IPS DF 6.9 (cell line): ENCODE results near the gene ITPR2.

Experiments
- DNase-seq: peaks from one replicate; pipeline ENCODE4 v3.0.0-alpha.2; 2013; ENCODE audit warnings: low read depth, low spot score
- H3K27ac ChIP-seq: one replicate; pipeline ENCODE4 v1.5.1; 2013; ENCODE audit warnings: low read length, control low read depth
- H3K27me3 ChIP-seq: 2 replicates; pipeline ENCODE4 v1.6.1; 2013; ENCODE audit warnings: mild to moderate bottlenecking, low read length; ENCODE audit not compliant: control insufficient read depth, insufficient read depth
- H3K36me3 ChIP-seq: 2 replicates; pipeline ENCODE4 v1.6.1; 2013; ENCODE audit warnings: low read length; ENCODE audit not compliant: control insufficient read depth, insufficient read depth
- H3K4me1 ChIP-seq: 2 replicates; pipeline ENCODE4 v1.6.1; 2013; ENCODE audit warnings: low read length; ENCODE audit not compliant: control insufficient read depth, insufficient read depth
- H3K4me3 ChIP-seq: 2 replicates; pipeline ENCODE4 v1.5.1; 2013; ENCODE audit warnings: mild to moderate bottlenecking, low read length
- H3K9me3 ChIP-seq: 2 replicates; pipeline ENCODE4 v1.6.1; 2013; ENCODE audit warnings: low read length, inconsistent platforms; ENCODE audit not compliant: control insufficient read depth, insufficient read depth
- WGBS: extraction: QIAGEN DNeasy Blood & Tissue Kit; methylation state at CpG from one replicate; pipeline ENCODE4 v1.1.7; 2013; ENCODE audit warnings: mixed read lengths, missing lambda C conversion rate; ENCODE audit not compliant: insufficient read length, insufficient coverage; 5-methylcytosine and 5-hydroxymethylcytosine counted together

Gene ITPR2

DNA sequence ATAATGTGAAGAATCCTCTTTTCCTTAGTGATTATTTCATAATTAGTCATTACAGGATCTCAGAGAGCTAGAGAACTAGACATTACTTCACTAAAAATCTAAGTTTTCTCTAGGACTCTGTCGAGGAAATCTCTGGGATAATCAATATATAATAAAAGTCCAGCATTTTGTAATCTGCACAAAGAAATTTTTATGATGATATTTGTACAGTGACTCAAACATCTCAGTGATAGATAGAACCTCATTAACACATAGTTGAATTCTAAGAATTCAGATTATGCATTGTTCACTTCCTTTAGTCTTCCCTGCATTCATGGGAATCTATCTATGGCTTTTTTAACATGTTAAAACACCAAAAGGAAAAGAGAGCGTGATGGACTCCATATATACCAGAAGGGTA, 11.0 kb downstream of the ITPR2 start:
- Histone ChIP-seq H3K36me3 (no peaks in the 10 kb centered on the region), H3K27ac (no peak overlapping the region), H3K9me3 (no peaks in the 10 kb centered on the region), H3K4me1 (no peaks in the 10 kb centered on the region), H3K27me3 (no peaks in the 10 kb centered on the region), H3K4me3 (no peak overlapping the region)
- WGBS = no CpG with 5 or more reads among the region's 2 CpGs
- DNase-seq = no peak

DNA sequence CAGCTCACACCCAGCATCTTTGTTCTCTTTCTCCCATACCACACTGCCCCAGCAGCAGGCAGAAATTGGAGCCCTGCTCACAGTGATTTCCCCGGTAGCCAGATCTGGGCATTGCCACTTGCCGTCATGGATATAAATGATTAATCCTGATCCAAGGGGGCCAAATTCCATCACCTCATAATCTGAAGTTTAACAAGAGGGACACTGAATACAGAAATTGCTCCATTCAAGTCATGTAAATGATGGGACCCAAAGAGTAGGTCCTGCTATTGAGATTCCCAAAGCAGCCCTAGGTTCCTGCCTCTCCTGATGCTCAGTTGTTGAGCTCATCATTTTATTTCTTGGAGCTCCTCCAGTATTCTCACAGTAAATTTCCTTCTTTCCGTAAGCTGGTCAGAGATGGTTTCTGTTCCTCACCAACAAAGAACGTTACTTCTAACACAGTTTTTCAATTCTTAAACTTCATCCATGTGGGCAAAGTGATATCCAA, 11.7 kb downstream of the ITPR2 start:
- Histone ChIP-seq H3K4me1 (no peaks in the 10 kb centered on the region), H3K36me3 (no peaks in the 10 kb centered on the region), H3K27ac (no peak overlapping the region), H3K27me3 (no peaks in the 10 kb centered on the region), H3K4me3 (no peak overlapping the region), H3K9me3 (no peaks in the 10 kb centered on the region)
- WGBS = no CpG with 5 or more reads among the region's 4 CpGs
- DNase-seq = no peak

- Histone ChIP-seq H3K4me1 (no peaks in the 10 kb centered on the region), H3K27me3 (no peaks in the 10 kb centered on the region), H3K4me3 (no peak overlapping the region), H3K27ac (no peak overlapping the region), H3K36me3 (no peaks in the 10 kb centered on the region), H3K9me3 (no peaks in the 10 kb centered on the region)
- no CpG with 5 or more reads among the region's 2 CpGs for WGBS
- no peak for DNase-seq
These were observed 14.4 kb downstream of the ITPR2 start for GRCh38 chr12:26818636-26819035.

DNA sequence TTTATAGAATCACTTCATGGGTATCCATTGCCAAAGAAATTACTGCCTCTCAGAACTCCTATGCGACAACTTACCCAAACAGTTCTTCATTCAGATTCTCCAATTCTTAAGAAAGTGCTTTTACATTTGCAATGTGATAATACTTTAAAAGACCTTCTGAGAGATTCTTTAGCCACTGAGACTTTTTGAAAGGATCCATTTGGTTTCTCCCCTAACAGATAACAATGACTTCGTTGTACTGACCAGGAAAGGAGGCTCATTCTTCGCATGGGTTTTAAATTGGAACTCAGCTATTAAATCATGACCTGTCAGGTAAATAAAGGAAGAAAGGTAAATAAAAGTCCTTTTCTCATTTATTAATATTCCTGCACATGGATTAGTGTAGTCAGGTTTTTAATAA, 14.8 kb downstream of the ITPR2 start:
- DNase-seq = no peak
- Histone ChIP-seq H3K27me3 (no peaks in the 10 kb centered on the region), H3K36me3 (no peaks in the 10 kb centered on the region), H3K9me3 (no peaks in the 10 kb centered on the region), H3K27ac (no peak overlapping the region), H3K4me1 (no peaks in the 10 kb centered on the region), H3K4me3 (no peak overlapping the region)
- no CpG with 5 or more reads among the region's 3 CpGs for WGBS

- no peak overlapping the region for H3K27ac ChIP-seq
- no peaks in the 10 kb centered on the region for H3K9me3 ChIP-seq
- no peaks in the 10 kb centered on the region for H3K27me3 ChIP-seq
- no peaks in the 10 kb centered on the region for H3K36me3 ChIP-seq
- WGBS = no CpG with 5 or more reads among the region's 4 CpGs
- no peaks in the 10 kb centered on the region for H3K4me1 ChIP-seq
- no peak overlapping the region for H3K4me3 ChIP-seq
- no peak for DNase-seq
These were observed 15.8 kb downstream of the ITPR2 start for GRCh38 chr12:26817183-26817591.

DNA sequence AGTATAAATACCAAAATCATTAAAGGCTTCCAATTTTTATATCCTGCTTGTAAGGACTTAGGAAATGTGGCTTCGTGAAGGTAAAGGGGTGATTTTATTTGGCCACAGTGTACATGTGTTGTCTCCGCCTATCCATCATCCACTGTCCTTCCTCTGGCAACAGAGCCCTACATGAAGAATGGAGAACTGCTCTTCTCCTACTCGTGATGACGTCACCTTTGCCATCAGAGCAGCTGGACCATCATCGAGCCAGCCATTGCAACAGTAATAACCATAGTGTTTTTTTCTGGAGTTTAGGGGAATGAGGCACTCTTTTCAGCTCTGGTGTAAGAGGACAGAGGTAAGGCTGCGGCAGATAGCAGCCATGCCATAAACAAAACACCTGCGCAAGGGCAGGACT, 19.2 kb downstream of the ITPR2 start:
- no peaks in the 10 kb centered on the region for H3K9me3 ChIP-seq
- H3K4me1 ChIP-seq = no peaks in the 10 kb centered on the region; the same call in 1 of the 2 replicates
- DNase-seq = no peak
- H3K36me3 ChIP-seq = no peaks in the 10 kb centered on the region
- no peak overlapping the region for H3K27ac ChIP-seq
- no peaks in the 10 kb centered on the region for H3K27me3 ChIP-seq
- H3K4me3 ChIP-seq = no peak overlapping the region
- no CpG with 5 or more reads among the region's 7 CpGs for WGBS

DNA sequence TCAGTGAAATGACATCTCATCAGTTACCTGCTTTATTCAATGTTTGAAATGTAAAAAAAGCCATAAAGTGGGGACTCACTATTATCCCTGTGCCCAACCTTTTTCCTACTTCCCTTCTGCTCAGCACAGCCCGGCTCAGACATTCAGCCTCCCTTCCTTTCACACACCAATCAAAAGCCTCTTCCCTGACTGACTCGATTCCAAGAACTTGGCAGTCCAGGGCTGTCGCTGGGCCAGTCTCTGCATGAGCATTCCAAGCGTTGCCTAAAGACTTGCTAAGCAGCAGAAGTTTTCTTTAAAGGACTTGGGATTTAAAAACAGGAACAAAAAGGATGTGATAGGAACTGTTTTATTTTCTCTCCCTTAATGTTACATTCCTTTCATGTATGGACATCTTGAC, 22.7 kb downstream of the ITPR2 start:
- H3K36me3 ChIP-seq = no peaks in the 10 kb centered on the region
- no peaks in the 10 kb centered on the region; the same call in 1 of the 2 replicates for H3K4me1 ChIP-seq
- no peak overlapping the region for H3K27ac ChIP-seq
- no peak overlapping the region for H3K4me3 ChIP-seq
- no peak for DNase-seq
- H3K9me3 ChIP-seq = no peaks in the 10 kb centered on the region
- WGBS = no CpG with 5 or more reads among the region's 4 CpGs
- H3K27me3 ChIP-seq = no peaks in the 10 kb centered on the region; the same call in 1 of the 2 replicates

DNA sequence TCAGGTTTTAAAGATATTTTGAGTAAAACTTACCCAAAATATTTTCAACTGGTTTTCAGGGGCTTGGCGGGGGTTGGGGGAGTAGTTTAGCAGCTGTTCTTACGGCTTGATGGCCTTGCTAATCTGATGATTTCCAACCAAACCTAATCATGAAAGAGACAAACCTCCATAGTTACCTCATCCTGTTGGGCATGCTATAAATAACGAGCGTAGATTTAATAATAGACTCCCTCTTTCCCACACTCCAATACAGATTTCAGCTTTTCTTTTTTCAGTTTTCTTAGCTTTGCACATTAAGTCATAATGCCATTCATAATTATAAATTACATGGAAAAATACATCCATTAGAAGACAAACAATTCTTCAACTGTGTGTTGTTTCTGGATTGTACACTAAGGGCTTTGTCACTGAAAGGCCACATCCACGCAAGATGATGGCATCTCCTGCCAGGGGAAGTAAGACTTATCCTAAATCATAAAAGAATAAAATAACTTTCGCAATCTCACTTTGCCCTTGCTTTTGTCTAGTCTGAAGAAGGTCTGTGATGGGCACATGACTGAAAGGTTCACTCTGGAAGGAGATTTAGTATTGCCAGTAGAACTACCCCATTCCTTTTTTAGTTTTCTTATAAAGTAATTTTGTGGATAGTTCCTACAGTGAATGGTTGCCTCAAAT, 23.2 kb downstream of the ITPR2 start:
- DNase-seq = no peak
- no peaks in the 10 kb centered on the region for H3K9me3 ChIP-seq
- no peak overlapping the region for H3K4me3 ChIP-seq
- no peak overlapping the region for H3K27ac ChIP-seq
- H3K4me1 ChIP-seq = no peaks in the 10 kb centered on the region; the same call in 1 of the 2 replicates
- H3K36me3 ChIP-seq = no peaks in the 10 kb centered on the region
- H3K27me3 ChIP-seq = no peaks in the 10 kb centered on the region; the same call in 1 of the 2 replicates
- WGBS = no CpG with 5 or more reads among the region's 6 CpGs

DNA sequence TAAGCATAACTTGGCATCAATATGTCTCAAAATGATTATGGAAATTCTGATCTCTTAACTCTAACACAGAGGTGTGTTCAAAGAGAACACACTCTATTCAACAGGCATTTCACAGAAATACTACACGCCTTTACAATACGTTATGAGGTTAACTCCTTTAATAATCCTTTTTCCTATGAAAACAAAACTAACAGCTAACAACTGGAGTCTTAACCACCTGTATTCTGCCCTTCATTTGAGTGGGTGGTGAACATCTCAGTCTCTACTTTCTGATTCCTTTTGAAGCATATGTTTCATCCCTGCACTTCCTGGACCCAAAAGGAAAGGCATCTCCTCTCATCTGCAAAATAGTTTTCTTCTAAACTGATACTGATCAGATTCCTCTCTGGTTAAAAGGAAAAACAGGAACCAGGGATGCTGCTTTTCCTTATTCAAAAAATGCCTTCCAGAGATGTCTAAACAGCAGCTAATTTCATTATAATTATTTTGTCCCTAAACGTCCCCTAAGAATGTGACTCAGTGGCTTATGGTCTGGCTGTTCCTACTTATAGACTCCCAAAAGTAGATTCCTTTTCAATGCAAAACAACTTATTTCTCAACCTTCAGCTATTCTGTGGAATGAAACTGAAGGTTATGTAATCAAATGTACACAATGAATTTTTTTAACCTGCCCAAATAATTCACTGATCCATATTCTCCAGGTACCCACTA, 24.1 kb downstream of the ITPR2 start:
- 100% methylated on average over 2 of the region's 3 CpGs for WGBS
- no peak overlapping the region for H3K4me3 ChIP-seq
- no peaks in the 10 kb centered on the region for H3K36me3 ChIP-seq
- H3K9me3 ChIP-seq = no peaks in the 10 kb centered on the region
- no peak overlapping the region for H3K27ac ChIP-seq
- no peak for DNase-seq
- H3K27me3 ChIP-seq = no peaks in the 10 kb centered on the region; the same call in 1 of the 2 replicates
- no peaks in the 10 kb centered on the region; the same call in 1 of the 2 replicates for H3K4me1 ChIP-seq

DNA sequence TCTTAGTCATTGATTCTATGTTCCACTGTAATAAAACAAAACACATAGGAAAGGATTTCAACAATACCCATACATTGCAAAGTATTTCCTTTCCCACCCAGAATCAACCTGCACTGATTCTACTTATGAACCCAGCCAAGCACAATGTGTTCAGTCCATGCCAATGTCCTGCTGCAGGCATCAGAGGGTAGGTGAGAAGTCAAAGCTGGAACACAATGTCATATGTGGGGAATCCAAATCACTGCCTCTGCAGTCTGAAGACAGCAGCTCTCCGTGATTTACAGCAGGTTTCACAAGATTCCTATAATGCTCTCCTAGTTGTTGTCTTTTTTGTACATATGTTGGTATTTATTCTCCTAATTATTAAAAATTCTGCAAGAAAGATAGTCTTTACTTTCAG, 25.7 kb downstream of the ITPR2 start:
- no peak overlapping the region for H3K4me3 ChIP-seq
- WGBS = no CpG with 5 or more reads among the region's 1 CpG
- H3K9me3 ChIP-seq = no peaks in the 10 kb centered on the region
- H3K27ac ChIP-seq = no peak overlapping the region
- H3K27me3 ChIP-seq = no peaks in the 10 kb centered on the region; the same call in 1 of the 2 replicates
- no peaks in the 10 kb centered on the region; the same call in 1 of the 2 replicates for H3K4me1 ChIP-seq
- no peak for DNase-seq
- H3K36me3 ChIP-seq = no peaks in the 10 kb centered on the region
